Measurements from ENCODE around the gene KIF3C.
"Not testable (repeated sequence)": the region's sequence is repeated elsewhere in the genome, so short reads cannot be mapped to it uniquely, and the experiment has no call there.

DNA sequence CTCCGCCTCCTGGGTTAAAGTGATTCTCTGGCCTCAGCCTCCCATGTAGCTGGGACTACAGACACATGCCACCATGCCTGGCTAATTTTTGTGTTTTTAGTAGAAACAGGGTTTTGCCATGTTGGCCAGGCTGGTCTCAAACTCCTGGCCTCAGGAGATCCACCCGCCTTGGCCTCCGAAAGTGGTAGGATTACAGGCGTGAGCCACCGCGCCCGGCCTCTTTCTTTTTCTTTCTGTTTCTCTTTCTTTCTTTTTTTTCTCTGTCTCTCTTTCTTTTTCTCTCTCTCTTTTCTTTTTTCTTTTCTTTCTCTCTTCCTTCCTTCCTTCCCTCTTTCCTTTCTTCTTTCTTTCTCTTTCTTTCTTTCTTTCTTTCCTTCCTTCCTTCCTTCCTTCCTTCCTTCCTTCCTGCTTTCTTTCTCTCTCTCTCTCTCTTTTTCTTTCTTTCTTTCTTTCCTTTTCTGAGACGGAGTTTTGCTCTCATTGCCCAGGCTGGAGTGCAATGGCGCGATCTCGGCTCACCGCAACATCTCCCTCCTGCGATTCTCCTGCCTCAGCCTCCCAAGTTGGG, 16.6 kb upstream of the KIF3C start:
- TF ChIP-seq EGR1 (IDR thresholded peaks at IDR 0.05; ENCODE audit: borderline replicate concordance, low read depth, low read length); CREB1 (IDR thresholded peaks at IDR 0.05); SP1 (IDR thresholded peaks at IDR 0.05; ENCODE audit: low read depth, low read length); EZH2 (IDR thresholded peaks at IDR 0.05; ENCODE audit: low read depth, low read length, severe bottlenecking); SIN3A (conservative IDR thresholded peaks at IDR 0.05 in 1 of 2, IDR thresholded peaks at IDR 0.05 in 1 of 2; ENCODE audit: low read depth in 1 of 2, low read length in 2 of 2); GTF2F1 (IDR thresholded peaks at IDR 0.05; ENCODE audit: borderline replicate concordance, low read depth, low read length); POLR2AphosphoS5 (IDR thresholded peaks at IDR 0.05; ENCODE audit: low read depth, low read length); MAFK (IDR thresholded peaks at IDR 0.05; ENCODE audit: low read depth, low read length); SP2 (IDR thresholded peaks at IDR 0.05; ENCODE audit: low read length); EP300 (IDR thresholded peaks at IDR 0.05; ENCODE audit: borderline replicate concordance in 1 of 2, low read depth in 2 of 2, low read length in 2 of 2); POLR2A (IDR thresholded peaks at IDR 0.05; ENCODE audit: control extremely low read depth in 1 of 2, low read depth in 2 of 2, low read length in 2 of 2); RAD21 (IDR thresholded peaks at IDR 0.05 in 1 of 2, conservative IDR thresholded peaks at IDR 0.05 in 1 of 2; ENCODE audit: low read depth in 2 of 2, low read length in 2 of 2): not testable (repeated sequence)
- TF ChIP-seq, protein P1, sequence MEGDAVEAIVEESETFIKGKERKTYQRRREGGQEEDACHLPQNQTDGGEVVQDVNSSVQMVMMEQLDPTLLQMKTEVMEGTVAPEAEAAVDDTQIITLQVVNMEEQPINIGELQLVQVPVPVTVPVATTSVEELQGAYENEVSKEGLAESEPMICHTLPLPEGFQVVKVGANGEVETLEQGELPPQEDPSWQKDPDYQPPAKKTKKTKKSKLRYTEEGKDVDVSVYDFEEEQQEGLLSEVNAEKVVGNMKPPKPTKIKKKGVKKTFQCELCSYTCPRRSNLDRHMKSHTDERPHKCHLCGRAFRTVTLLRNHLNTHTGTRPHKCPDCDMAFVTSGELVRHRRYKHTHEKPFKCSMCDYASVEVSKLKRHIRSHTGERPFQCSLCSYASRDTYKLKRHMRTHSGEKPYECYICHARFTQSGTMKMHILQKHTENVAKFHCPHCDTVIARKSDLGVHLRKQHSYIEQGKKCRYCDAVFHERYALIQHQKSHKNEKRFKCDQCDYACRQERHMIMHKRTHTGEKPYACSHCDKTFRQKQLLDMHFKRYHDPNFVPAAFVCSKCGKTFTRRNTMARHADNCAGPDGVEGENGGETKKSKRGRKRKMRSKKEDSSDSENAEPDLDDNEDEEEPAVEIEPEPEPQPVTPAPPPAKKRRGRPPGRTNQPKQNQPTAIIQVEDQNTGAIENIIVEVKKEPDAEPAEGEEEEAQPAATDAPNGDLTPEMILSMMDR (IDR thresholded peaks at IDR 0.05; ENCODE audit: control extremely low read depth in 1 of 3, insufficient read depth in 1 of 3, low read depth in 1 of 3, low read length in 3 of 3) = not testable (repeated sequence)

All from H1 (cell line).